Adipocyte (in vitro differentiated cells): ENCODE data around the gene ADIPOR1.

Source experiments
- DNase-seq: peaks from one replicate; pipeline ENCODE4 v3.0.0-alpha.2; 2015; ENCODE audit warnings: low read depth
- H3K27me3 ChIP-seq: replicated peaks from 2 replicates; pipeline ENCODE4 v1.7.0; 2013; ENCODE audit warnings: mild to moderate bottlenecking, low read length, moderate library complexity; ENCODE audit not compliant: control insufficient read depth, insufficient read depth
- H3K36me3 ChIP-seq: 2 replicates; pipeline ENCODE4 v1.7.0; 2013; ENCODE audit warnings: low read length, mild to moderate bottlenecking, moderate library complexity; ENCODE audit not compliant: control insufficient read depth, insufficient read depth, severe bottlenecking
- H3K4me1 ChIP-seq: 2 replicates; pipeline ENCODE4 v1.7.0; 2013; ENCODE audit warnings: mild to moderate bottlenecking, low read length, moderate library complexity; ENCODE audit not compliant: control insufficient read depth, insufficient read depth
- H3K4me3 ChIP-seq: 2 replicates; pipeline ENCODE4 v1.7.0; 2013; ENCODE audit warnings: mild to moderate bottlenecking, low read length, moderate library complexity
- H3K9ac ChIP-seq: 2 replicates; pipeline ENCODE4 v1.7.0; 2013; ENCODE audit warnings: mild to moderate bottlenecking, low read length, moderate library complexity
- H3K9me3 ChIP-seq: 2 replicates; pipeline ENCODE4 v1.7.0; 2013; ENCODE audit warnings: mild to moderate bottlenecking, low read length, moderate library complexity; ENCODE audit not compliant: control insufficient read depth

ADIPOR1 gene

GRCh38 chr1:202901555-202901954, 56.6 kb downstream of the ADIPOR1 start:
- DNase-seq: no peak
- Histone ChIP-seq H3K27me3 (no peaks in the 10 kb centered on the region), H3K9me3 (no peaks in the 10 kb centered on the region), H3K4me3 (no peak overlapping the region), H3K36me3 (peaks cover 61% of the 10 kb centered on the region), H3K9ac (no peak overlapping the region), H3K4me1 (no peaks in the 10 kb centered on the region)

DNA sequence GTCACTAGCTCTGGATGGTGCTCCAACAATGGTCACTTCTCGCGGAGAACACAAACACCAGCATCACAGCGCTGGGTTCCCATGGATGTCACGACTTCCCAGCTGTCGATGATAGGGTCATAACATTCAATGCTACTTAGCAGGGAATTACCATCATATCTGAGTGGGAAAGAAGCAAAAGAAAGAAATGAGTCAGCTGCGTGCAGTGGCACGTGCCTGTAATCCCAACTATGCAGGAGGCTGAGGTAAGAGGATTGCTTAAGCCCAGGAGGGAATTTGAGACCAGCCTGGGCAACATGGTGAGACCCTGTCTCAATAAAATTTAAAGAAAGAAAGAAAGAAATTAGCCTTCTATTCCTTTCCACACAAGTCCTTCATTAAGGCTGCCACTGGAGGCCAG, 65.6 kb downstream of the ADIPOR1 start:
- Histone ChIP-seq H3K36me3 (peaks cover 72% of the 10 kb centered on the region), H3K4me3 (no peak overlapping the region), H3K9ac (no peak overlapping the region), H3K9me3 (no peaks in the 10 kb centered on the region), H3K27me3 (no peaks in the 10 kb centered on the region), H3K4me1 (peaks cover 8% of the 10 kb centered on the region)
- DNase-seq: no peak
